NCI-H510A treated with DMSO at 0.1 percent for 48 hours (cell line): ENCODE results near the gene RAC2.

Experiments used
- DNase-seq: peaks from one replicate; lab custom pipeline; 2025; lab: John Stamatoyannopoulos, UW

The RAC2 gene

DNA sequence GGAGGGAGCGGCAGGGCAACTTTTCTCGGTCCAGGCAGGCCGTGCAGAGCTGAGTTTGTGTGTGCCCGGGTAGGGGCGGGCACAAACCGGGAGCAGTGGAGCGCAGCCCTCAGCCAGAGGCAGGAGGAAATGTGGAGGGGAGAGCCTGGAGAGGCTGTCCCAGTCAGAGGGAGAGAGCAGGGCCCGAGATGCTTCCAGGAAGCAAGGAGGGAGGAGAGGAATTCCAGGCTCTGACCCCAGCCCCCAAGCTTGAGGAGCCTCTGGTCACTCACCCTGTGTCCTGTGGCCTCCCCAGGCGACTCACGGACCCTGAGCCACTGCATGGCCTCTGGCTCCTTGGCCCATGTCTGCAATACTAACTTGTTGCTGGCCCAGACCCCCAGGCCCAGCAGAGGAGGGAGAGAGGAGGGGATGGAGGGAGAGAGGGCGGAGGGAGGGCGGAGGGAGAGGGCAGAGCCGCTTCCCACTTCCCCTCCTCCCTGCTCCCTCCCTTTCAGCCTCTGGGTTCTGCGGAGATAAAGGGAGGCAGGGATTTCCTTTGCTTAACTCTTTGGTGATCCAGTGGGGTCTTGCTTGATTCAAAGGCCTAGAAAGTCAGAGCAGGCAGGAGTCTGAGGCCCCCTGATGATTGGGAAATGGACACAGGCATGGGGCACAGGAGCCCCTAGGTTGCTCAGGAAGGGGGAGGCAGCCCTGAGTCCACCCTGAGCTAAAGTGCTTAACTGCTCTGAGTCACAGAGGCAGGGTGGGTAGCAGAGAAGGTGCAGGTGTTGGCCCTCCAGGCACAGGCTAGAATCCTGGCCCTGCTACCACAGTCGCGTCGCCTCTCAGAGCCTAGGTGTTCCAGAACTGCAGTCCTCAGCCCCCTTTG, 55.9 kb downstream of the RAC2 start, which contains the start of gene C1QTNF6:
Gene C1QTNF6 (minus strand): TSS at position 357 of the 871 bp plus-strand sequence. CDS start 34 bp downstream, at position 323.
- DNase-seq, result no peak

DNA sequence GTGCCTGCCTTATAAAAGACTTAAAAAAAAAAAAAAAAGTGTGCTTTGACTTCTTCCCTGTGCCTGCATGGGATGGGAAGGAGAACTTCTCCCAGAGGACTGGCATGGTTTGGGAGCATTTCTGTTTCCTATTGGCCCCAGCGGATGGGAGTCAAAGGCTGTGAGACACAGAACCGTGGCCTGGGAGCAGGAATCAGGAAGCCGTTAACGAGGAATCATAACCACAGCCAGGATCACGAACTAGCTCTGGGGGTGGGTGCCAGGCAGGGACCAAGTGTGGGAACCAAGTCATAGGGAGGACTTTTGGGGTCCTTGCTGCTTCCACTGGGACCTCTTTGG, 56.5 kb downstream of the RAC2 start:
- DNase-seq, result no peak

DNA sequence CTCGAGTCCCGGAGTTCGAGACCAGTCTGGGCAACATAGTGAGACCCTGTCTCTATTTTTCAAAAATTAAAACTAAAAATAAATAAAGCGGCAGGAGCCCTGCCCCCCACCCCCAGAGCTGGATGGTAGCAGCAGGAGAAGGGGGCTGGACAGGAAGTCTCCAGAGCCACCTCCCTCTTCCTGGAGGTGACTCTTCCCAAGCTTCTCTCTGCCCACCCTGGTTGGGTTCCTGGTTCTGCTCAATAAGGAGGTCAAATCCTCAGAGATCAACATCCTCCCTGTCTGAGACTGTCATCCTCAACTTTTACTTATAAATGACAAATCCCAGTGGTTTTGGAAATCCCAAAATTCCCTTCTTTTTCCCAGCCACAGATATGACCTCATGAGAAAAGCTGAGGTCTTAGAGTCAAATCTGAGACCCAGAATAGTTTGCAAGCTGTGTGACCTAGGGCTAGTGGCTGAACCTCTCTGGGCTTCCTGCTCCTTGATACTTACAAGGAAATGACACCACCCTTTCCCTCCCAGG, 57.0 kb downstream of the RAC2 start:
- no peak for DNase-seq

DNA sequence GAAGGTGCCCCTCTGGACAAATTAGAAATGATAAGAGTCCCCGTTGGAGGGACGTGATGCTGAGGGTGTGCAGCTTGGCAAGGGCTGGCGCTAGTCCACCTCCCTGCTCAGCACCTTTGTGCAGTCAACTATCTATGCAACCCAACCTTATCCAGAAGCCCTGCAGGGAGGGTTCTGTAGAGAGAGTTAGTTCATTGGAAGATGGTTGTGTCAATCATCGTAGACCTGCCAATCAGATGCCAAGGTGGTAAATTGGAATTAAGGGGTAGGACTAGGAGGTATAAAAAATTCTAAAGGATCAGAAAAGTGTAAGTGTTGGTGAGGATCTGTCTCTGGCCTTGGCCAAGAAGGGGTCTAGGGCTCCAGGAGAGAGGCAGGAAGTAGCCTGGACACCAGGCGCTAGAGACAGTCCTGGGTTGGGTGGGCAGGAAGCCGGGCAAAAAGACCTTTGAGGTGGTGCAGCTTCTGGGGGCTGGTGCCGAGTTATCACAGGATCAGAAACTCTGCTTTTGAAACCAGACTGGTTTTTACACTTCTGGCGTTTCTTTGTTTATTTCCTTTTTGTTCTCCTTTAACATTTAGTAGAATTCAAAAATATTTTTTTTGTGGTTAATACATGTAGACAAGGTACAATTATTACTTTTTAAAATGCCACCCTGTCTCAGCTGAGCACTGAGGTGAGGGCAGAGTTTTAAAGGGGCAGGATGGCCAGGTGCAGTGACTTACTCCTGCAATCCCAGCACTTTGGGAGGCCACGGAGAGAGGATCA, 57.7 kb downstream of the RAC2 start:
- DNase-seq, result no peak

DNA sequence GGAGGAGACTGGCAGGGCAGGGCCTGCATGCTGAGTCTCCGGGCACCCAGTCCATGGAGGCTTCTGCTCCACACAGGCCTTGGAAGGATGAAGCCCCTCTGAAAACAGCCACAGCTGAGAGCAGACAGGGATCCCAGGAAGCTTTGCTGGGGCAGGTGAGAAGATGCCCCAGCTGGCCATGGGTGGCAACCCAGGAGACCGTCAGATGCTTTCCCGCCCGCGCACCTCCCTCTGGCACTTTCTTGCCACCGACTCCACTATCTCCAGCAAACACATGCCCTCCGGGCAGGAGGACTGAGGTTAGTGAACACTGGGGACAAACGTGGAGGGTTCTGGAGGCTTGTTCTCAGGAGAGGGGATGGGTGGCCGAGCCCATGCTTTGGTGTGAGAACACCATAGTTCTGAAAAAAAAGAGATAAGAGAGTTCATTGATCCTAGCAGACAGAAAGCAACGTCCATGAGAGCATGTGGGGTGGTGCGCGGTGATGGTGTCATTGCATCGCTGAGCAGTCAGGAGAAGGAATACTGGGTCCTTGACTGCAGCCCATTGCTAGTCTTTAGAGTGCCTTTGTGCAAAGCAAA, 58.3 kb downstream of the RAC2 start:
- no peak for DNase-seq

DNA sequence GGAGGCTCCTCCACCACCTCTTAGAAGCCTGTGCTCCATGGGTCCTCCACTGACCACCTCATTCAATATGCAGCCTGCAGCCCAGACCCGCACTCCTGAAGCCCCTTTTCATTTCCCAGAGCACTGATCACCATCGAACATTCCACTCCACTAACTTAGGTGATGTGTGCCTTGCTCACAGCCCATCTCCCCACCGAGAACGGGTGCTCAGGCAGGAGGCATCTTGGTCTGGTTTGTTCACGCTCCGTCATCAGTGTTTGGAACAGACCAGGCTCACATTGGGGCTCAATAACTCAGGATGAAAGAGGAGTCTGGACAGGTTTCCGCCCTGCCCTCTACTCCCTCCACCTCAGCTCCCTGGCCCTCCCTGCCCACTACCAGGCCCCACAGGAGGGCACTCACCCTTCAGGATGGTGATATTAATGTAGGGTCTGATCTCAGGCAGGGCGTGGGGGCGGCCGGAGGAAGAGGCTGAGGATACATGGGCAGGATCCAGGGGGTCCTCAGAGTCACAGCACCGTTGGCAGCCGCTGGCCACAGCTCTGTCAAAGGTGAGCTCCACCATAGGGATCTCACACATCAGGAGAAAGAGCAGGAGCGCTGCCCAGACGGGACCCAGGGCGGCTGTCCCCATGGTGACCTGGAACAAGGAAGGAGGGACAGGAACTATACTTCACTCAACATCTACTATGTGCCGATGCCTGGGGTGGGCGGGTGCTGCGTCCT, 59.1 kb downstream of the RAC2 start:
- no peak for DNase-seq

DNA sequence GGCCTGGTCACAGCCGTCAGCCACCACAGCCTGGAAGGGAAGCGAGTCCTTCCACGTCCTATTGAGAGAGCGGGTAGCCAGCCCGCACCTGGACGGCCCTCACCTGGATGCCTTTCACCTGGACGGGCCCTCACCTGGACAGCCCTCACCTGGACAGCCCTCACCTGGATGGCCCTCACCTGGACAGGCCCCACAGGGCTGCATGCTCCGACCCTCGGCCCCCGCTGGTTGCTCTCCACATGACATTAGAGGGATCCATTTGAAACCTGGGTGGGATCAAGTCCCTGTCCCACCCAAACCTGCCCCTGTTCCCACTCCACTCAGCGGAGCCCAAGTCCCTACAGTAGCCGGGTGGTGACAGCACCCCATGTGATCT, 59.7 kb downstream of the RAC2 start:
- no peak for DNase-seq

DNA sequence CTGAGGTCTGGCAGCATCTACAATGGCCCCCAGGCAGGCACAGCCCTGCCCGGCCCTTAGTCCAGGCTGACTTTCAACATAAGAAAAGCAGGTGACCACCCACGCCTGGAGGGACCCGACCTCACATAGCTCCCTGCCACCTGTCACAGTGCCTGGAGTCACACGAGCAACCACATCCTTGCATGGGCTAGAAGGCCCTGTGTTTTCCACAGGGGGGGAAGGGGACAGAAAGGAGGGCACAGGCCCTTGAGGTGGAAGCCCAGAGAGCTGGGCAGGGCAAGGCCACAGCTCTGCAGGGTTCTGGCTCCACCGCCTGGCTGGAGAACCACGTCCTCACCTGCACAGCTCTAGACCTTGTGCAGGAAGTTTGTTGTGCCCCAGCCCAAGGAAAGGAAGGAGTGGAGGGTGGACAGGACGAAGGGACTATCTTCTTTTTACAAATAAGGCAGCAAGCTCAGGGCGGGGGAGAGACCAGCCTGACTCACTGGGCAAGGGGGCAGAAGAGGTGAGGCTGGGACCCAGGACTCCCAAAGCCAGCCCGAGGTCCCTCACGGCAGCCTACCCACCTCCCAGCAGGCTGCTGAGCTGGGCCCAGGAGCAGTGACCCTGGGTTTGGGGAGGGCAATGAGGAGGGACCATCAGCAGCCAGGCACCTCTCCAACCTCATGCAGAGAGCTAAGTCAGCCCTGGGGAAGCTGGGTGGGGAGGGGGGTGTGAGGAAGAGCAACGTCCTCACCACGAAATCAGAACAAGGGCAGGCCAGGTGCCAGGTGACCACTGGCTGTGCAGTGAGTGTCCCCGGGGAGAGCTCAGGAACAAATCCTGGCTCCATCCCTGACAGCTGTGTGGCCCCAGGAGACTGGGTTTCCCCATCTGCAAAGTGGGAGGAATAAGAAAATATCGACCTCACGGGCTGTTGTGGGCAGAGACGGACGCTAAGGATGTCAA, 60.4 kb downstream of the RAC2 start:
- no peak for DNase-seq

DNA sequence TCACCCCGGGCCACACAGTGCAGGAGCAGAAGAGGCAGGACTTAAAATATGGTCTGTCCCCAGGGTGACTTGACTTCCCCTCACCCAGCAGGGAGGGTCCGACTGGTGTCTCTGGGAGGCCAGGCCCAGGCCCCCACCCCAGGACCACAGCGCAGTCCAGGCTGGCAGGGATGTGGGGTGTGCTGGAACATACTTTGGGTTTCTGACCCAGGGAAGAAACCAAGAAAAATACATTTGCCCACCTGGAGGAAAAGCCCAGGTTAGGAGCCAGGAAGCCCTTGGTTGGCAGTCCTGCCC, 61.2 kb downstream of the RAC2 start:
- no peak for DNase-seq

DNA sequence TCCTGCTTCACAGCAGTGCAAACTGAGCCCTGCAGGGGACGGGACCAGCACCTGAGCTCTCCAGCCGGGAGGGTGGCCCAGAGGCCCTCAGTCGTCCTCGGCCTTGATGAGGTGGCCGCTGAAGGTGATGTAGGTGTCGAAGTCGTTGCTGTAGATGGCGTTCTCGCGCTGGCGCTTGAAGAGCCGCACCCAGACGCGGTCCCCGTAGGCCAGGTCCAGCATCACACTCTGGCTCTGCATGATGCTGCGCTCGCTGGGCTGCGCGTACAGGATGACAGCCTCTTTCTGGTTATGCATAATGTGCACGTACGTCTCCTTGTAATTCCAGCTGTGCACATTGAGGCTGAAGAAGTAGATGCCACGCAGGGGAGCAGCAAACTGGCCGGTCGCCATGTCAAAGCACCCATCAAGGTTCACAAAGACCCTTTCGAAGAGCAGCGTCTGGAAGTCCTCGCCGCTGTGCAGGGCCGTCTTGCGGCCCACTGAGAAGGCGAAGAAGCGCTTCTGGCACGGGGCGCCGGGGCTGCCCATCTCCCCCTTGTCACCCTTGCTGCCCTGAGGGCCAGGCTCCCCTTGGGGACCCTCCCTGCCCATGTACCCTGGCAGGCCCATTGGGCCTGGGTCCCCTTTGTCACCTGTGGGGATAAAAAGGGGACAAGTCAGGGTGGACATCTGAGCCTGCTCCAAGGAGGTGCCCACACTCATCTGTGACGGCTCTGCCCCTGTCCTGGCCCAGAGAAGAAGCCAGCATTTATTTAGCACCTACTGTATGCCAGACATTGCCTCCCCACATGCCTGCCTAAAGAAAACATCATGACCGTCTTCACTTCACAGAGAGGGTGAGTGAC, 61.7 kb downstream of the RAC2 start:
- DNase-seq, result no peak

DNA sequence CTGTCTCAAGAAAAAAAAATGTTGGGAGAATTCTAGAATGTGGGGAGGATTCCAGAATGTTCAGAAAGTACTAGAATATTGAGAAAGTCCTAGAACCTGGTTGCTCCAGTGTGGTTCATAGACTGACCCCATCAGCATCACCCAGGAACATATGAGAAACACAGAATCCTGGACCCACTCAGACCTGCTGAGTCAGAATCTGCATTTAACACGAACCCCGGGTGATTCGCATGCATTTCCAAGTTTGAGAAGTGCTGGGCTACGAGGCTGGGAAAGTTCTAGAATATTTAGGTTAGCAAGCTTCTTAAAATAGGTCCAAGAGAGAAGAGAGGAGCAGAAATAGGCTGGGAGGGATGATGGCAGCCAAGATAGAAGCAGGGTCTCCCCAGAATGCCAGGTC, 62.4 kb downstream of the RAC2 start:
- no peak for DNase-seq

DNA sequence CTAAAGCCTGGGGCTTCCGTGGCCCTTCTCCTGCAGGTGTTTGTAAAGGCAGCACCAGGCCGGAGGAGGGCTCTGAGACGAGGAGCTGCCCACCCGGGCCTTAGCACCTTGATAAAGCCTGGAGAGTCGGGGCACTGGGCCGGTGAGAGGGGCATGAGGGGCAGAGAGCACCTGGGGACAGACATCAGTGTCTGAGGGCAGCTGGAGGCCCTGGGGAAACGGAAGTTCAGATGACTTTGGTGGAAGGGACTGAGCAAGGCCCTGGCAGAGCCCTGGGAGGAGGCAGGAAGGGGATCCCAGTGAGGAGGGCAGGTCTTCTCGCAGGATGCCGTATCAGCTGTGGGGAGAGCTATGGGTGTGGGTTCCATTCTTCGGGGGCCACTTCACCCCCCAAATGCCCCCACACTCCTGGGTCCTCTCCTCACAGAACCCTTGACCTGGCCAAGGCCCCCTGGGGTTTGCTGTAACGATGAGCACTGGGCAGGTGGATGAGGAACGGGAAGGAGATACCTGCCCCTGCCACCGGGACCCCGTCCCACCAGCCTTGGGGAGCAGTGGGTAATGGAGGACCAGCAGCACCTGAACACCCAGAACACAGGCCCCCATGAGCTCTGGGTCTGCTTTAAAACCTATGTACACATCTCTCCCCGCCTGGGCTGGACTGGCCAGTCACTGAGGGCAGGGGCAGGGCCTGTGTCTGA, 63.4 kb downstream of the RAC2 start:
- DNase-seq, result no peak

DNA sequence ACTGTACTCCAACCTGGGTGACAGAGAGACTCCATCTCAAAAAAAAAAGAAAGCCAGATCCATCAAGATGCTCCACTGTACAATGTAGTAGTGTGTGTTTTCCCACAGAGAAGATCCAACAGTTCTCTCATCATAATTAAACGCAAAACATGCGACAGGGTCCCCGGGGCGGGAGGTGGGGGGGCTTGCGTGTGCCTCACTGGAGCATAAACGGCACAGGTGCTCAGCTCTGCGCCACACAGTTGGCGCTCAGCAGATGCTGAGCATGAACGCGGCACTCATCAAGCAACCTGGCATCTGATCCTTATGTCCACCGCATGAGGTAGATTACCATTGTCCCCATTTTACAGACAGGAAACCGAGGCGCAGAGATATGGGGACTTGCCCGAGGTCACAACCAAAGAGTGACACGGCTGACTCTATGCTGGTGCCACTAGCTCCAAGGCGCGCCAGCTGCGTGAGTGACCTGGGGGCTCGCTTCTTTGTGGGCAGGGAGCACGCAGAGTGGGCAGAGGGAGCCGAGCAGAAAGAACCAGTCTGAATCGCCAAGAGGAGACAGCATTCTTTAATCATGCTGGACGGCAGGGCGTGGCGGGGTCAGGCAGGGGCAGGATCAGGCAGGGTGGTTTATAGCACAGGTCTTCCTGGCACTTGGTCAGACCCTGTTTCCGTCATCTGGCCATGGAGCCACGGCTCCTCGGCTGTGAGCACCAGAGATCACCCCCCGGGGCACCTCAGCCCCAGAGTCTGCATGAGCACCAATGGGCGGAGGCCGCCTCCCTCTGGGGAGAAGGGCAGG, 64.2 kb downstream of the RAC2 start:
- no peak for DNase-seq

DNA sequence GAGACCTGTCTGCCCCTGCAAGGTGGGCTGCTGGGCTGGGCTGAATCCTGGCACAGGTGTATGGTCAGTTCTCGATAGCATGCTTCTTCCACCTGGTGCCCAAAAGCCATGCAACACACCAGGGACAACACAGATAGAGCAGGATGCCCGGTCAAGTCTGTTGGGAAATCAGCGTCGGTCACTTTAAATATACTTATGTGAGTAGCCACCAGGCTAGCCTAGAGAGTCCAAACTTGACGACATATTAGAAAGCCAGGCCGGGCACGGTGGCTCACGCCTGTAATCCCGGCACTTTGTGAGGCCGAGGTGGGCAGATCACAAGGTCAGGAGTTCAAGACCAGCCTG, 65.0 kb downstream of the RAC2 start:
- DNase-seq, result no peak

DNA sequence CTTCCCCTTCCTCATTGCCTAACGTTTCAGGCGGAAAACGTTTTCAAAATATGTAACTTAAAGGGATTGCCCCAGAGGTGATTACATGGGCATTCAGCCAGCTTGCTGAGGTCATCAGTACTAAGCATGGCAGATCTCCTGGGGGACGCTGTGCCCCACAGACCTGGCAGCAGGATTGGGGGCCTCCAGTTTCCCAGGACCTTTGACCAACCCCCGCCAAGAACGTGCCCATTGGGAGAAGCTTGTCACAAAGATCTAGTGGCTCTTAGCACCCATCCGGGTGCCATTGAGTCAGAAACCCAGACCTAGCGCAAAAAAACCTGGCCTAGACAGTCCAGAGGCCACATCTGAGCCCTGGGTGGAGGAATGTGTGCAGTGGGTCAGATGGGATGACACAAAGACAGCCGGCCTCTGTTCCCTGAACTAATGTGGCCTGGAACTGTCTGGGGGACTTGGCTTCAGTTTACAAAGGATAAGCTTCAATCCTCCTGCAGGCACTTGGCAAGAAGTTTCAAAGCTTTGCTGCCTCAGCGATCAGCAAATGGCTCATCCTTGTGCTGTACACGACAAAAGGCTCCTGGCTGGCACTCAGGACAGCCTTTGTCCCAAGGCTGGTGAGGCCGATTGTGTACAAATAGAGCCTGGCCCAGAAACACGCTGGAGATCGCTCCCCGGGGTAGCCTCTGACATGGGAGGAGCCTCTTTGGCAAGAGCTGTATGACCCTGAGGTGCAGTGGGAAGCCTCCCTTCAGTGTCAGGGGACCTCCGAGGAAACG, 65.5 kb downstream of the RAC2 start:
- no peak for DNase-seq

DNA sequence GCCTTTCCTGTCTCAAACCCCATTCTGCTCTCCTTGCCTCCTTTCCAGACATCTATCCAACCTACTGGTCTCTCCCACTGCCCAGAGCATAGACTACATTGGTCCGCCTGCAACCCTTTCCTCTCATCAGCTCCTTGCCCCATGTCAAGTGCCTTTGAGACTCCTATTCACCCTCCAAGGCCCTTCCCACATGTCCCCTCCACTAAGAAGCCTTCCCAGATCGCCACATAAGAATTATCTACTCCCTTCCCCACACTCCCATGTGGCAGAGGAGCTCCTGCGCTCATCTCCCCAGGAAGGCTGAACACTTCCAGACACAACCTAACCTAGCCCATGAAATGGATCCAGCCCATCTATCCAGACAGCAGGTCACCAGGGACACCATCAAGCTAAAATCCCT, 66.3 kb downstream of the RAC2 start:
- no peak for DNase-seq

DNA sequence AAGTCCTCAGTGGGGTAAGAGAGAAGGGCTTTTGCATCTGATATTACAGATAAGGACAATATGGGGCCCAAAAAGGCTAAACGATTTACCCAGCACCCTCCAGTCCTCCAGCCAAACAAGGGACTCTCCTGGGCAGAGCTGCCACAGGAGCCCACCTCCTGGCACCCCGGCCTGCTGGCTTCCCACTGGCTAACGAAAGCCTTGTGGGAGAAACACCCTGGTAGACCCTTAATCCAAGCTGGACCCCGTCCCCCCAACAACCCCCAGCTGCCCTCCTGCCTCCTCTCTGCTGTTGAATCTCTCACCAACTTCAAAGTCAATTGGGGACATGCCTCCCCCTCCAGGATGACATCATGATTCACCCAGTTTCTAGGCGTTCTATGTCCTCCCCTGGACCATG, 66.8 kb downstream of the RAC2 start:
- no peak for DNase-seq

DNA sequence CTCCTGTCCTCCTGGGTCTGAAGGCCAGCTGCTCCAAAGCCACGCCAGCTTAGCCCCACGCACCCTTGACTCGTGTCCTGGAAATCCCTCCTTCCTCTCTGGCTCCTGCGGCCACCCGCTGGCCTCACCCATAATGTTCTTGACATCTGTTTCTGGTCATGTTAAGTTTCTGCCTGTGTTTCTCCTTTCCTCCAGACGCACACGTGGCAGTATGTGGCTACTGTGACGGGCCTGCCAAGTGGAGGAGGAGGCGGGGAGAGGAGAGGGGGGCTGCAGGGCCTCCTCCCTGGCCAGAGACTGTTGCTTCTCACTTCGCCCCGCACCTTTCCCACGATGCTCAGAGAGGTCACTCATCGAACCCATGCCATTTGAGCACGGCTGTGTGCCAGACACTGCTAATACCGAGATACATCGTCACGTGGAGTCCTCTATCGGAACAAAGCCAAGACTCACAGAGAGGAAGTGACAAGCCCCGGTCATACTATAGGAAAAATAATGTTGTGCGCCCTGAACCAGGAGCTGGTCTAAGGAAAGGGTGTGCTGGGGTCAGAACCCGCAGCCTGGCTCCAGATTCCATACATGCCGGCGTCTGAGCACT, 67.5 kb downstream of the RAC2 start:
- no peak for DNase-seq
